SIG-M5 (cell line): ENCODE results near the gene LEKR1.
"Not testable (repeated sequence)": the region's sequence is repeated elsewhere in the genome, so short reads cannot be mapped to it uniquely, and the experiment has no call there.

Experiments
- DNase-seq: peaks from one replicate; lab custom pipeline; 2025; lab: John Stamatoyannopoulos, UW

LEKR1 gene

DNA sequence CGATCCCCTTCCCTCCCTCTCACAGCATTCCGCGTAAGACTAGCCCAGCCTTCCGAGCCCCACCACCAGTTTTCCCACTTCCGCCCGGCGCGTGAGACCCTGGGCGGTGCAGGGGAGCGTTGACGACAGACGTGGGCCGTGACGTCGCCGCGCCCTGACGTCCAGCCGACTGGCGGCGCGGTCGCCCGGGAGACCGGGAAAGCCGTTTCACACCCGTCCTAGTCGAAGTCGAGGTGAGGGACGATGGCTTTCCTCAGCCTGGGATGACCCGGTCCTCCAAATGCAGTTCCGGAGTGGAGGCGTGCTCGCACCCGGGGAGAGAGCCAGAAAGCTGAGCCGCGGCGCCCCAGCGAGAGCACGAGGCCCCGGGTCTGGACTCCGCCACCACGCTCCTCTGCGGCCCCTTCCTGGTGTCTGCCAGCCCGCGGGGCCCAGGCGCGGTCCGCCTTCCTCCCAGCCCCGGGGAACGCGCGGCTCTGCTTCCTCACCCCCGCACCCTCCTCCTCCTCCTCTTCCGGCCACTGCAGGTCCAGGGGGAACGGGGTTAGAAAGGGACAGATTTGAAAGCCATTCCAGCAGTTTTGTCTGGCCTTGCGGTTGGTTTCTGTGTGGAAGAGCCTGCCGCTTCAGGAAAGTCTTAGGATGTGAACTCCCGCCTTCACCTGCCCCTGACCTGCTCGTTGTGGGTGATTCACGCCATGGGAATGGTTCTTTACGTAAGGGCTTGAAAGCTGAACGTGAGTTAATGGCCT is at the start of gene LEKR1:
Gene LEKR1 (plus strand): TSS at position 210 of the 752 bp plus-strand sequence. CDS start 2,977 bp downstream, outside the sequence.
- no peak for DNase-seq

GRCh38 chr3:156776871-156777270 is 49.3 kb upstream of the LEKR1 start:
- no peak for DNase-seq

- DNase-seq, result no peak
These were observed 44.6 kb upstream of the LEKR1 start for GRCh38 chr3:156781310-156782230.

DNA sequence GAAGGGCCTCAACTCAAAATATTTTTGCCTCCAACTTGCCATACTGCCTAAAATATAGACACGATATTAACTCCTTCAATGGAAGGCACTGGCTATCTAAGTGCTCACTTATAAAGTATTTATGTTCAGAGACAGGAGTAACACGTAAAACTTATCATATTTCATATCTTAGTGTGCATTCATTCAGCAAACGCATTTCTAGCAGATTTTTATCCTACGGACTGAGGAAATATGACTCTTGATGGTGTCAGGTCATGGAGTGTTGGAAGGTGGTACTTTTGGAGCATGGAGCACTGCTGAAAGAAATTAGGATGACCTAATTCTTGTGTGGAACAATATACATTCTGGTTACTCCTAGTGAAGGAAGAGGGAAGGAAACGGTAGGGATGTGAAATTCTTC is 43.8 kb upstream of the LEKR1 start:
- no peak for DNase-seq

- DNase-seq, result no peak
These were observed 43.2 kb upstream of the LEKR1 start for GRCh38 chr3:156782921-156783320.

DNA sequence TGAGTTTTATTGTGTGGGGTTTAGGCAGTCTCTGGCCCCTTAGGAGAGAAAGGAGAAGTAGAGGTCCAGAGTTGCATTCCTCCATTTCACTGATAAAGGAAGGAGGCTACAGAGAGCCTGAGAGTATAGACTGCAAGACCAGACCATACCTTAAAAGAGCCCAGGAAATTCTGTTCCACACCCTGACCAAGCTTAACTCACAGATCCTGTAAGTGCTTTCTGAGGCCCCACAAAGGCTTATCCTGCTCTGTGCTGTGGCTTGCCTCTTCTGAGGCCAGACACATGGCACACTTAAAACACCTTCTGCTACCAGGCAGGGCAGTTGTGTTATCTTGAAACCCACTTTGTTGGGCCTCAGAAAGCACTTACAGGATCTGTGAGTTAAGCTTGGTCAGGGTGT is 39.2 kb upstream of the LEKR1 start:
- DNase-seq, result no peak

GRCh38 chr3:156787926-156788663 is 38.1 kb upstream of the LEKR1 start:
- no peak for DNase-seq

- no peak for DNase-seq
These were observed 37.3 kb upstream of the LEKR1 start for GRCh38 chr3:156788846-156789245.

- no peak for DNase-seq
These were observed 36.0 kb upstream of the LEKR1 start for GRCh38 chr3:156790156-156790555.

- no peak for DNase-seq
These were observed 34.0 kb upstream of the LEKR1 start for GRCh38 chr3:156792114-156792513.

DNA sequence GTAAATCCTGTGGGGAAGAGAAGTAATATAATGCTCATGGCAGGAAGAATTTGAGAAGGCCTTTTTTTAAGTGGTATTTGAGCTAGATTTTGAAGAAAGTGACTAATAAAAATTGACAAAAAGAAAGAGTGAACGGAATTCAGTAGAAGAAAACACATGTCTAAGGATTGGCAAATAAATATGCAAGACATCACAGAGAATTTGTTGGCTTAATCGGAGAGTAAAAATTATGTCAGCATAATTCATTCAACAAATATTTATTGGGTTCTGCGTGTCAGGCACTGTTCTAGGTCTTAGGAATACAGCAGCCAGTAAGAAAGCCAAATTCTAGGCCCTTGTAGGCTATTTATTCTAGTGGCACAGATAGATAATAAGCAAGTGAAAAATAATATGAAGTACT is 33.6 kb upstream of the LEKR1 start:
- no peak for DNase-seq

- DNase-seq, result no peak
These were observed 33.2 kb upstream of the LEKR1 start for GRCh38 chr3:156792945-156793344.

DNA sequence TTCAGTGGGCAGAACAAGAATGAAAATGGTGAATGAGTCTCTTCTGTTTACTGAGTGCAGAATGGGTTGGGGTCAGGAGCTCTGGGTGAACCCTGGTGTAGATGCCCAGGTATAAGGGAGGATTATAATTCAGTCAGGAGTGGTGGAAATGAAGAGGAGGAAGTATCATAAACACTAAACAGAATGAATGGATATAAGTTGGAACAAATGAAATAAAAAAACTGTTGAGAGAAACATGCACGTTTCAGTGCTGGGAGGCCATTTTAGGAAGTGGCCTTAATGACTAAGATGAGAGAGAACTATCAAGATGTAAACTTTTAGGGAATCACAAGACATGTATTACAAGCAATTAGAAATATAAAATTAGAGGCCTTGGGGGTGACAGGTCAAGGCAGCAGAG is 32.8 kb upstream of the LEKR1 start:
- no peak for DNase-seq

GRCh38 chr3:156793851-156794250 is 32.3 kb upstream of the LEKR1 start:
- DNase-seq, result no peak

- no peak for DNase-seq
These were observed 30.2 kb upstream of the LEKR1 start for GRCh38 chr3:156795890-156796481.

DNA sequence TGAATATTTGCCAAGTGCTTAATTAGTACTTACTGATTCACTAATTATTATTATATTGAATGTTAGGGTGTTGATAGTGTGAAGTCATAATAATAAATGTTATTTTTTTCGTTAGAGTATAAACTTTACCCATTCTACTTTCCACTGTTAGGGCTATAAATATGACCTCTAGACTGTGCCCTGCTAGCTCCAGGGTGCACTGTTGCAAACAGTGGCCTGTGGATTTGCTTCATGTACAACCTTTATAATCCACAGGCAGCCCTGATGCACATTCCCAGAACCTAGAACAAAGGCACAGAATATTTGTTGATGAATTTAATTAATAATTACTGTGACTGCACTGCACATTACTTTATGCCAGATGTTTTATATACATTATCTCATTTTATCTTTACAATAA is 28.8 kb upstream of the LEKR1 start:
- DNase-seq, result no peak

- DNase-seq, result not testable (repeated sequence)
These were observed 25.9 kb upstream of the LEKR1 start for GRCh38 chr3:156800287-156800686.

DNA sequence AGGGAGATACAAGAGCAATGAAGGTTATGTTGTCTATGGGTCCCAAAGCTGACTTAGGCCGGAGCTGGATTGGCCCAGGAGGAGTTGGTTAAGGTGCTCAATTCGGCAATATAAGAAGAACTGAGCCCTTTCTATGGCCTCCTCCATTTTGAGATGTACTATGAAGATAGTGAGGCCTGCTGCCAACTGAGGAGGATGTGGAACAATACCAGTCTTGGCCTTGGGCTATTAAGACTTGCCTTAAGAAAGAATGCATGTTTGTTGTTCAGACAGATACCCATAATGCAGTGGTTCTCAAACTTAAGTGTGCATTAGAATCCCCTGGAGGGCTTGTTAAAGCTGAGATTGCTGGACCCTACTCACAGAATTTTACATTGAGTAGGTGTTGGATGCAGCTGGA is 24.4 kb upstream of the LEKR1 start:
- no peak for DNase-seq

GRCh38 chr3:156802821-156803606 is 23.1 kb upstream of the LEKR1 start:
- DNase-seq, result no peak

- no peak for DNase-seq
These were observed 22.0 kb upstream of the LEKR1 start for GRCh38 chr3:156803952-156804741.
